ENCODE measurements around the gene NNT. TPM values are rescaled to one million over a fixed set of nuclear protein-coding genes. Genes with fewer than 3 reads are reported as not detected.

Gene NNT
- total and polyA plus RNA-seq, 2 of the 13 experiments (the other 11 are each of a cell fraction or from before 2014, with no cell fraction given), result 21.1 to 58.0 TPM

GRCh38 chr5:43694027-43694426 is 91.0 kb downstream of the NNT start:
- Histone ChIP-seq H3K36me3 (replicated peaks in 1 of 2; ENCODE audit: control insufficient read depth in 1 of 2, insufficient read depth in 2 of 2, low read length in 2 of 2) (no peaks in the 10 kb centered on the region), H3K27ac (ENCODE audit: extremely low read length, insufficient read depth, low read length) (no peak overlapping the region), H3K9me3 (ENCODE audit: low read length) (peaks cover 17% of the 10 kb centered on the region), H4K20me1 (ENCODE audit: insufficient read depth, low read length) (no peaks in the 10 kb centered on the region), H3K4me3 (replicated peaks in 1 of 3; ENCODE audit: insufficient read depth in 1 of 3, low read depth in 2 of 3, low read length in 3 of 3) (no peak overlapping the region), H3K4me2 (ENCODE audit: low read depth, low read length) (no peak overlapping the region), H3K27me3 (ENCODE audit: control insufficient read depth in 1 of 2, insufficient read depth in 2 of 2, low read length in 2 of 2) (no peaks in the 10 kb centered on the region), H3K79me2 (ENCODE audit: insufficient read depth, low read length) (no peaks in the 10 kb centered on the region), H3K4me1 (ENCODE audit: insufficient read depth, low read length) (no peaks in the 10 kb centered on the region), H2AFZ (ENCODE audit: low read length) (no peak overlapping the region), H3K9ac (ENCODE audit: insufficient read depth, low read depth, low read length) (no peak overlapping the region)
- no TSS peak for BruUV-seq (replicated peaks)
- DNase-seq (ENCODE audit: low spot score) (no peak), ATAC-seq (no peak), FAIRE-seq (no peak)
- 90% methylated on average over 1 of the region's 1 CpG for WGBS (ENCODE audit: low lambda C conversion rate)
- in situ Hi-C loops (cut with HindIII; ENCODE audit: extremely low pct_ligation_motif_present, low pct_unique_long_range_greater_than_20kb) (no loop called here), intact Hi-C loops (cut with micrococcal nuclease; ENCODE audit: unreplicated experiment) (no loop called here)
- ChIA-PET CTCF (ENCODE audit: low intra/inter-chr PET ratio, low total read pairs) (no interaction called here), POLR2A (no interaction called here)
- TF ChIP-seq ZBTB3 (CRISPR knock-in tag; IDR thresholded peaks at IDR 0.05; ENCODE audit: borderline replicate concordance, low read depth) (no peak), ZFP90 (CRISPR knock-in tag; IDR thresholded peaks at IDR 0.05; ENCODE audit: borderline replicate concordance) (no peak), GPN1 (CRISPR knock-in tag; IDR thresholded peaks at IDR 0.05; ENCODE audit: borderline replicate concordance) (no peak), HES4 (CRISPR knock-in tag; IDR thresholded peaks at IDR 0.05; ENCODE audit: borderline replicate concordance) (no peak), RXRB (CRISPR knock-in tag; IDR thresholded peaks at IDR 0.05; ENCODE audit: borderline replicate concordance) (no peak), HMGA1 (CRISPR knock-in tag; conservative IDR thresholded peaks at IDR 0.05) (no peak), THYN1 (CRISPR knock-in tag; IDR thresholded peaks at IDR 0.05; ENCODE audit: borderline replicate concordance, low read depth) (no peak), ZBTB21 (CRISPR knock-in tag; IDR thresholded peaks at IDR 0.05) (no peak), ZNF224 (CRISPR knock-in tag; IDR thresholded peaks at IDR 0.05) (no peak), SNAPC5 (CRISPR knock-in tag; IDR thresholded peaks at IDR 0.05; ENCODE audit: borderline replicate concordance) (no peak), TFDP1 (CRISPR knock-in tag; IDR thresholded peaks at IDR 0.05; ENCODE audit: borderline replicate concordance) (no peak), ZNF672 (CRISPR knock-in tag; IDR thresholded peaks at IDR 0.05) (no peak), ZNF597 (CRISPR knock-in tag; IDR thresholded peaks at IDR 0.05) (no peak), HNRNPK (IDR thresholded peaks at IDR 0.05; ENCODE audit: low read depth, low read length, poor library complexity, severe bottlenecking) (no peak), ARHGAP35 (CRISPR knock-in tag; IDR thresholded peaks at IDR 0.05; ENCODE audit: borderline replicate concordance) (no peak), ZNF281 (CRISPR knock-in tag; IDR thresholded peaks at IDR 0.05; ENCODE audit: borderline replicate concordance) (no peak), JDP2 (CRISPR knock-in tag; IDR thresholded peaks at IDR 0.05; ENCODE audit: borderline replicate concordance) (no peak), RBFOX2 (IDR thresholded peaks at IDR 0.05; ENCODE audit: low read depth, low read length) (no peak), ZMYM3 (CRISPR knock-in tag; IDR thresholded peaks at IDR 0.05) (no peak), CCDC6 (CRISPR knock-in tag; IDR thresholded peaks at IDR 0.05) (no peak)

Data from HepG2 (cell line).